HS-27A (cell line): ENCODE results near the gene TBC1D5.
"Not testable (repeated sequence)": the region's sequence is repeated elsewhere in the genome, so short reads cannot be mapped to it uniquely, and the experiment has no call there.

ENCODE experiments used
- DNase-seq: peaks from one replicate; pipeline ENCODE4 v3.0.0-alpha.2; 2012; ENCODE audit warnings: low read depth, missing footprints

The TBC1D5 gene

DNA sequence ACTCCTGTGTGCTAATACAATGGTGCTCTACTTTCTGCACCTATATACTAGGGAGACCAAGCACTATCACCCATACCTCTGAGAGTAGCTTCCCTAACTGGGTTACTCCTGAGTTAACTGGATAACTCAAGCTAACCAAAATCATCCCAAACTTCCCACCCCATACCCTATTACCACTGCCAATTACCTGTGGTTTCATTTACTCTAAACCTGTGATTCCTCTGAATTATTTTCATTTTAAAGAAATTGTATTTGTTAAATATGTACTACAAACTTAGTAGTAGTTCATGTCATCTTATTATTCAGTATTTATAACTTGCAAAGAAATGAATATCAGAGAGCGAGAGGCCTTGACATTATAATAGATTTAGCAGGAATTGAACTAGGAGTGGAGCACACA is 340.5 kb downstream of the TBC1D5 start:
- DNase-seq, result no peak

DNA sequence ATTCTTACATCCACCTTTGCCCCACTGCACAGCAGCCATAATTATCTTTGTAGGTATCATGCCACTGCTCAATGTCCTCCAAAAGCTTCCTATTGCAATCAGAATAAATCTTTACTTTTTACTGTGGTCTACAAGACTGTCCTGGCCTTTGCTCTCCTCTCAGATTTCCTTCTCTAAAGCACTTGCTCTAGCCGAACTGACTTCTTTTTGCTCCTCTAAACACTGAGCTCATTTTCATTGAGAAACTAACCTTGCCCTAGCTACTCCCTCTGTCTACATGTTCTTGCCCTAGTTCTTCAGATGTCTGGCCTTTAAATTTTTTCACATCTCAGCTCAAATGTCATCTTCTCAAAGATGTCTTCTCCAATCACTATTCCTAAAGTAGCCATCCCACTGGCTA is 342.8 kb downstream of the TBC1D5 start:
- DNase-seq, result no peak

DNA sequence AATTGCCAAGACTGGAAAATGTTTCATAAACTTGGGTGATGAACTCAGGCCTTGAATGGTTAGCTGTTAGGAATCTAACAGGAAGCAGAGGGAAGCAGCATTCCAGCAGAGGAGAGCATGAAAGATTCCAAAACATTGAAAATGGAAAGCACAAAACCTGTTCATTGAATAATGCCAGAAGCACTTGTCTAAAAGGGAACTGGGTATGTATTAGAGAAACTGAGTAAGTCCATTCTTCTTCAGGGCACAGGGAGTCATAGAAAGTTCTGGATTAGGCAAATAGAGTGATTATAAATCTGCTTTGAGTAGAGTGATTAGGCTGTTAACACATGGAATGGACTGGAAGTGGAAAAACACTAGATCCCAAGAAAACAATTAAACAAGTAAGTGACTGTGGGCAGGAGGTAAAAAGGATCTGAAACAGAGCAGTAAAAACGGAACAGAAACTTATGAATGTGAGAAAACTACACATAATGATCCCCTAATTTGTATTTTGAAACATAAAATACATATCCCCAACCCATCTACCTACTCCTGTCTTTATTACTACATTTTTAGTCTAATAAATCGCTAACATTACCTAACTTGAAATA is 343.4 kb downstream of the TBC1D5 start:
- no peak for DNase-seq

DNA sequence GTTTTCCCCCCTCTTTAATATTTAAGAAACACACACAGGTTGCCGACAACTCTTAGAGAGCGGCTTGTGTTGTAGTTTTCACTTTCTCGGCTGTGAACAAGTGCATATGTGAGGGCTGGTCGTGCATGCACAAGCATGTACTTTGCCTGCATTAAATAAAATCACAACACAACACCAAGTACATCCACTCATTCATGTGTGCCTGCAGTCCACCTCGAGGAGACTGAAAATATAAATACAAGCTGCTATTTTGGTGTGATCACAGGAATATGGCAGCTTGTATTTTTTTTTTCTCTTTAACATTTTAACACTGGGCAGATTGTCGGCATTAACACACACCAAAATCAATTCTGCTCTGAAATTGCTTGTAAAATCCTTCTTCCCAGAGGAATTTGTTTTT is 346.4 kb downstream of the TBC1D5 start:
- DNase-seq, result no peak

DNA sequence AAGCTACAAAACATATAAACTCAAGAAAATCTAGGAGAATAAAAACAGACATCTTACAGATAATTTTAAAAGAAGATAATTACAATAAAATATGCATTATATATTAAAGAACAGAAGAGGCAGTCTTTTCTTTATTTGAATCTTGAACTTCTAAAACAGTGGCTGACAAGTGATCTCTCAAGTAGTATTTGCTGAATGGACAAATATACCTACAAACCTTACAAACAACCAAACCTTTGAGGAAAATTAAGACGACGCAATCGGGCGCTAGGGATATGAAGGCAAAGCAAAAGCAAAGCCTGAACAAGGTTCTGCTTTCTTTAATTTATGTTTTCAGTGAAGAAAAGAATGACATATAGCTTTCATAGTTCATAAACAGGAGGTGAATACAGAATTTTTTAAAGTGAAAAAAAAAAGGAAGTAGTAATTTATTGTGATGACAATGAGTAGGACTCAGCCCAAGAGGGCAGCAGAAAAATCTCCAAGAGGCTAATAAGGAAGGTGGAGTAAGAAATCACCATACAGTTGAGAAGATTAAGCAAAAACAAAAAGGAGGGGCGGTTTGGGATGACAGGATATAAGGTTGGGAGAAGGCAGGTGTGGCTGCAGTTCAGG is 347.8 kb downstream of the TBC1D5 start:
- no peak for DNase-seq

DNA sequence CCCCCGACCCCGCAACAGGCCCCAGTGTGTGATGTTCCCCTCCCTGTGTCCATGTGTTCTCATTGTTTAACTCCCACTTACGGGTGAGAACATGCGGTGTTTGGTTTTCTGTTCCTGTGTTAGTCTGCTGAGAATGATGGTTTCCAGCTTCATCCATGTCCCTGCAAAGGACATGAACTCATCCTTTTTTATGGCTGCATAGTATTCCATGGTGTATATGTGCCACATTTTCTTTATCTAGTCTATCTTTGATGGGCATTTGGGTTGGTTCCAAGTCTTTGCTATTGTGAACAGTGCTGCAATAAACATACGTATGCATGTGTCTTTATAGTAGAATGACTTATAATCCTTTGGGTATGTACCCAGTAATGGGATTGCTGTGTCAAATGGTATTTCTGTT is 349.9 kb downstream of the TBC1D5 start:
- DNase-seq, result not testable (repeated sequence)

DNA sequence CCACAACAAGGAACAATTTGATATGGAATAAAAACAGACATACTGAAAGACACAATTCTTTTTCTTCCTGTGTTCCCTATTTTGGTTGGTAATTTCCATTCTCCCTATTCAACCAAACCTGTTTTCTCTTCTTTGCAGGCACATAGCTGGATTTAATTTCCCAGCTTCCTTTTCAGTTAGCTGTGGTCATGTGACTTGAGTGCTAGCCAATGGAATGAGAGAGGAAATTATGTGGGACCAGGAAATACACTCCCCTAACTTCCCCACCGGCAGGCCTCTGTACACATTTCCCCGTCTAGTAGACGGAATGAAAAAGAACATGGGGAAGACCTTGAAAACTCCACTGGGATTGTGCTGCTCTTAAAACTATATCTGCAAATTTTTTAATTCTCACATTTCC is 351.6 kb downstream of the TBC1D5 start:
- DNase-seq, result no peak

DNA sequence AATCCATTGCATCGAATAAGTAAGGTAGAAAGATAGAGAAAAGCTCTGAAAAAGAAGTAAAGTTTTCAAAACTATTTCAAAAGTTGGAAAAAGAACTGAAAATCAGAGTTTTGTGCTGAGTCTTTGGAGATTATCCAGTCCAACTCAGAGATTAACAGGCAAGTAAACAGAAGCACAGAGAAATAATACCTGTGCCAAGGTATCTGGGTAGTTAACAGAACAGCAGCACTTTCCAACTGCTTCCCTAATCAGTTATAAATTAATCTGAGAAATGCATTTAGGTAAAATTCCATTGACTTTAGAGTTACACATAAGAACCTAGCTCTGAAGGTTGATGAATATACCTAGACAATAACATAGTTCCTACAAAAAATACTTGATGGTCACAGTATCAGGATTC is 355.3 kb downstream of the TBC1D5 start:
- no peak for DNase-seq

DNA sequence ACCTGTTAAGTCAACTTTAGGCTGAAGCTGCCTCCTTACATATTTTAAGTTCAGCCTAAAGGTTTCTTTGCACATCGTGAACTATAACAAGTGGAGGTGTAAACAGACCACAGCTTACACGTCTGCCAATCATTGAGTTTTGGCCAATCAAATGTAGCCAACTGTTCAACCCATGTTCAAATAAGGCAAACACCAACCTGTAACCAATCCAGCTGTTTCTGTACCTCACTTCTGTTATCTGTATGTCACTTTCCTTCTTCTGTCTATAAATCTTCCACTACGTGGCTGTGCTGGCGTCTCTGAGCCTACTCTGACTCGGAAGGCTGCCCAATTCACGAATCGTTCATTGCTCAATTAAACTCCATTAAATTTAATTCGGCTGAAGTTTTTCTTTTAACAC is 356.0 kb downstream of the TBC1D5 start:
- no peak for DNase-seq

DNA sequence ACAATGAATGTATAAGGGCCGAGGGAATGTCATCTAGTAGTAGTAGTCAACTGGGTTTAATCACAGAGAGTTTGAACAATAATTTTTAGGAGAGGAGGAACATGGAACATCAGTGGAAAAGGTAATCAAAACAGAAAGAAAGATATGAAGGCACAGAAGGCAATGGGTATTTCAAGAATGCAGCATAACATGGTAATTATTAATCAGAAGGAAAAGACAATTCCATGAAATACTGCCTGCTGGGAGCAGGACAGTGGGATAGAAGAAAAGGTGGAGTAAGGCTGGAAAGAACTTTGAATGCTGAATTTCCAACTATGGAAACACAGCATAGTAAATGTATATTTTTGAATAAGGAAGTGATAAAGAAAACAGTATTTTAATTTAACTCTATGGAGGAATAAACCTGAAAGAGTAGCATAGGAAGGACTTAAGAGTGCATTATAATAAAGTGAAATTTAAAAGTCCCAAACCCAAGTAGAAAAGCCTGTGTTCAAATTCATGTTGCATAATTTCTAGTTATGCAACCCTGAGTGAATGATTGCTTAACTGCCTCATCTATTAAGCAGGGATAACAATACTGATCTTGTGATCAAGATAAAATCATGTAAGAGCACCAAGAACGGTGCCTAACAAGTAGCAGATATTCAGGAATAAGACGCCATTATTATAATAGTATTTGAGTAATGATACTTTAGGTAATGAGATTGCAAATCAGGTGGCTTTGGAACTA is 357.7 kb downstream of the TBC1D5 start:
- DNase-seq, result no peak

DNA sequence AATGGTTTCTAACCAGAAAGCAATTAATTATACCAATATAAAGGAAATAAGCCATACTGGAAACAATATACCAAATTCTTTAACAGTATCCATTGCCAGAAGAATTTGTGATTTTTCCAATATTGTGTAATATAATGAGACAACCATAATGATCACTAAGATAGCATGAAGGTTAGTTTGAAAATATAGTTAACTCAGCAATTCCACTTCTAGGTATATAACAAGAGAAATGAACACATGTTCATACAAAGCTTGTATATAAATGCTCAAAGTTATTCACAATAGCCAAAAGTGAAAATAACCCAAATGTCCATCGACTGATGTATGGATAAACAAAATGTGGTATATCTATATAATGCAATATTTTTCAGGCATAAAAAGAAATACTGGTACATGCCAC is 369.1 kb downstream of the TBC1D5 start:
- no peak for DNase-seq

DNA sequence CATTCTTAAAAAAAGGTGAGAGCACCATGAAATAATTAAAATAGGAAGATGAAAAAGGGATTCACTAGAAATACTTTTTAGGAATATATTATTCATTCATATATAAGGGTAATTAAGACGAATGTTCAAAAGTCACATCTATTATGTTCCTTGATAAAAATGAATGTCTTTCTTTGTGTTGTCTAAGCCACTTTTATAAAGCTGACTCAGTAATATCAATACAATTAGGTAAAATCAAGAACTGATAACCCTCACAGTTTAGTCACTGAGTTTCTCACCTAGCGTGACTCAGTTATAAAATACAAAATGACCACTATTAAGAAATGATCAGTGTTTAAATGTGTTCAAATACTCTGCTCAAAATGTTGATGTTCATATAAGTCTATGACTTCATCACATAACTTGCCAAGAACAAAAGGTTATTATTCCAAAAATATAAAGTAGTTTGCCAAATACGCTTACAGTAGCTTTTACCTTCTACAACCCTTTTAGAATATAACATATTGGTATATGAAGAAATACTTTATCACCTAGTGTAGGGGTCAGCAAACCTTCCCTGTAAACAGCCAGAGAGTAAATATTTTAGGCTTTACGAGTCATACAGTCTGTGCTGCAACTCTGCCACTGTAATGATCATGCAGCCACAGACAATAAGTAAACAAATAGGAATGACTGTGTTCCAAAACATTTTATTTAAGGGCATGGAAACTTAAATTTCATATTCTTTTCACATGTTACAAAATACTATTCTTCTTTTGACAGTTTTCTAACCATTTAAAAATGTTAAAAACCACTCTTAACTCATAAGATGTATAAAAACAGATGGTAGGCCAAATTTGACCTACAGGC is 369.8 kb downstream of the TBC1D5 start:
- DNase-seq, result no peak

DNA sequence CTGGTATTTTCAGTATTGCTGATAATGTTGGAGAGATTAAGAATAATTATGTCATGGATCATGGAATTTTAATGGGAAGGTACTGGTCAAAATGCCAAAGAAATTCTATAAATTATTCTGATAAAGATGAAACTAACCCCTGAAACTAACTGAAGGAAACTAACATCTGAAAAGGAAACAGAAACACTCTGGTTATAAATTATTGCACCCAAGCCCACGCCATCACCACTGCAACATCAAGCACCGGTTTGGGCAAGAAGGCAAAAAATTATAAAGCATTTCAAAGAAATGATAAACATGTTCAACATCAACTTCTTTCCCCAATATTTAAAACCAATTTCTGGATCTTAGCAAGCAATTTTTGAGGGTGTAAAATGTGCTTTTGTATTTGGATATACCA is 372.5 kb downstream of the TBC1D5 start:
- DNase-seq, result no peak

DNA sequence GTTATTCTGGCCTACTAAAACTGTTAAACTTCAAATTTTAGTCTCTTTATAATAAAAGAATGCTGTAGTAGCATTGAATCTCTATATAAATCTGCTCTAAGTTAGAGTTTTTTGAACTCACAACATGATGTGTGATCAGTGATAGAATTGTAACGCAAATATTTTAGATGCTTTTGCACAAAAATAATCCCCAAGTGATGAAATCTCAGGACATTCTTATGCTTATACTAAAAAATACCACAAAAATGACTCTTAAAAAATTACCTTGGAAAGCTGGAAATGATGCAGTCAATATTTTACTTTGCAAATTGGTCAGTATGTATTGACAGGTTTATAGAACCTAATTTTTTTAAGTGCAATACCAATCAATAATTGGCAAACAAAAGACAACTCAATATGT is 375.3 kb downstream of the TBC1D5 start:
- no peak for DNase-seq

DNA sequence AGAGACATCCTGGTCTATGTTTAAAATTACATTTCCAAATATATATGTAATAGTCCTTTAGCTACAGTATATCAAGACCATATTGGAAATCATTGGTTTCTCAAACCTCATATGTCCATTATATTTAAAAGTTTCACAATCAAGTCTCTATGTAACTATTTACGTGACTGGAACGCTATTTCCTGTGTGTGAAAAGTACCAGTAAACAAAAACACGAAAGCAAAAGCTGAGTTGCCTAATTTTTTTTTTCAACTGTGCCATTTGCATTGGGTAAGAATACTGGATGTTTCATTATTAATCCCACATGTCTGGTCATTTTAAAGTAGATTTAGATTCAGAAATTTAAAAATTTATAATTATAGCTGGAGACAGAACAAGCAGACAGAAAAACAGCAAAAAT is 381.4 kb downstream of the TBC1D5 start:
- DNase-seq, result no peak

DNA sequence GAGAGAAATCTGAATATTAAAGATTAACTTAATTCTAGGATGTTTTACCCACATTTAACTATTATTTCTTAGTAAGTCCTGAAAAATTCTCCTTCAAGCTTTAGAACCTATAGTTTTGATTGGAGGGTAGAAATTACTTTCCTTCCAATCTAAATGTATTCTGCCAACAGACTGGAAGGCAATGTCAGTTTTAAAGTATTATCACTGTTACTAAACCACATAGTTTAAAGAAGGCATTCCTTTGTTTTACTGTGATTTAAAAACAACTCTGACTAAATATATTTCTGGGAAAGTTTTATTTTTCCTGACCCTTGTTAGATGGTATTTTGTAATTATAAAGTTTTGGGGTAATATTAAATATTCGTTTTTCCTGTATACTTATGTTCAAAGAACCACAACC is 382.5 kb downstream of the TBC1D5 start:
- no peak for DNase-seq

DNA sequence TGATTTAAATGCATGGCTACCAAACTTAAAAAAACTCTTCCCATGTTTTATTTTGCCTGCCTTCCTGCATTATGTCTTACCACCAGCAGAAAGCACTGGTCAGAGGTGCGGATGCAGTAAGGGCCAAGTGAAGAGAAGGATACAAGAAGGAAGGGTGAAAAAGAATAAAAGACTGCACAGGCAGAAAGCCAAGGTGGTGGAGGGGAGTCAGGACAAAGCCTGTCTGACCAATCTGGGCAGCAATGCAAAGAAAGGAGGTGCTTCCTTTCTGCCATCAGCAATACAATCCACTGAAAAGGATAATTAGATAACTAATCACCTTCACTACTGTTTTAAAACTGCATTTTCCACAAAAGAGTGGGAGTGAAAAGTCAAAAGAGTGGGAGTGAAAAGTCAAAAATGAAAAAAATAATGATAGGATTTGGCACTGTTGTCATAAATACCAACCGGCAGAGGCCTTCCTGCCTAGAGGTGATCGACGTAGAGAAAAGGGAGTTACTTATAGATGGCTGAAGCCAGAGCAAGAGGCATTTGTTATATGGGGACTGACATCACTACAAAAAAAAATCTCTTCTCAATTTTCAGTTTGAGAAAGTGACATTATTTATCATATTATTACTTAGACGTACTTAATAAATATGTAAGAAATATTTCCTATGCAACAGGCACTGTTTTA is 385.3 kb downstream of the TBC1D5 start:
- DNase-seq, result no peak

DNA sequence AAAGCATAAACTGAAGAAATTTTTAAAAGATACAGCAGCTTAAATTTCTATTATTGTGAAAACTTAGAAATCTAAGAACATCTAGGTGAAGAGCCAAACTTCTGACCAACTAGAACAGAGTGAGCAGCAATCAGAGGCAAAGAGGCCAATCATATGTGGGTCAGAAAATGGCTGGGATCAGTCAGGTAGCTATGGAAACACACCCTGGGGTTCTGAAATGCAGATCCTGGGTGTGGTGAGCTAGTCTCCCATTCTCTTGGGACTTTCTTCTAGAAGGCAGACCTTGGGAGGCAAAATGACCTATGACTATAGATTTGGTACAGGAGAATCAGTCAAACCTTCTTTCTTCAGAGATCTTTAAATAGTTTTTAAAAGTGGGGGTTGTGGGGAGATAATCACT is 385.8 kb downstream of the TBC1D5 start:
- no peak for DNase-seq

DNA sequence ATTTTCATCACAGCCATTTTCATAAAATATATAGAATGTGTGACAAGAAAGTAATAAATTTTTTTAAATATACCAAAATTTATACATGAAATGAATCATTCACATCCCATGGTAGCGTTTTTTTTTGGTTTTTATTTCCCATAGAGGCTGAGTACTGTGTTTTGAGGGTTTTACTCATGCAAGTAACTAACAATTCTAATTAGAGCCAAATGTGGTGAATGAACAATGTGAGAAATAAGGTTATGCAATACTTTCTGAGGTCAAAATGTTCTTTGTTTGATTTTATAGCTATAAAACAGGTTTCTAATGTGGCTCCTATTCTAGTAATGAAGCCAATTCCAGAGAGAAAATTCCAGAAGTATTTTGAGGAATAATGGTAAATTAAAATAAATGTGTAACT is 386.8 kb downstream of the TBC1D5 start:
- no peak for DNase-seq

DNA sequence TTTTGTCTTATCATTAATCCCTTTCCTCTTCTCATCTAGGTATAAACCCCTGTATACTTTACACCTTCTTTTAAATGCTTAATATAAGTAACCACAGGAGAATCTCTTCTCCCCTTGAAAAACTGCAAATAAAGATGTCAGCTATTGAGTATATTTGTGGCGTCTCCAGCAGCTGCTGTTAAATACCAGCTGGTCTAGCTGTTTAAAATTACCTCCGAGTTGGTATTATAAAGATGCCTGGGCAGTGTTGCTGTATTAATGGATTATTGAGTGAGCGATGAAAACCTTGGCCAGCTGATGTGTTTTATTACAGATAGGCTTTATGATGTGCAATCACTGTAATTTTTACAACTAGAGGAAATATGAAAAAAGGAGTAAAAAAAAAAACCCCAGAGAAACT is 388.1 kb downstream of the TBC1D5 start:
- DNase-seq, result no peak

DNA sequence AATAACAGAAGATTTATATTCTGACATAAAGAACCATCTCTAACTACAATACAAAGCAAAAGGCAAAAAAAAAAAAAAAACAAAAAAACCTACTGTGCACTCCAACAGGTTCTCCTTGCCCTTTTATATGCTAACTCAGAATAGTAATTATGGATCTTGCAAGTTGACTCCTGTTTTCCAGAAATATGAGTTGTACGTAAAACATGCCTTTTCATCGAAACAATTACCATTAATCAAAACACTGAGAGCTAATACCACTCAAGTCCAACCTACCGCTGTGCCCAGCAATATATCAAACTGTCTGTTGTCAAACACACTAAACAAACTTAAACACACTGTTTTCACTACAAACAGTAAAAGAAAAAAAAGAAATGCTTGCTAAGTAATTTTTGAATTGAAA is 389.8 kb downstream of the TBC1D5 start:
- no peak for DNase-seq

DNA sequence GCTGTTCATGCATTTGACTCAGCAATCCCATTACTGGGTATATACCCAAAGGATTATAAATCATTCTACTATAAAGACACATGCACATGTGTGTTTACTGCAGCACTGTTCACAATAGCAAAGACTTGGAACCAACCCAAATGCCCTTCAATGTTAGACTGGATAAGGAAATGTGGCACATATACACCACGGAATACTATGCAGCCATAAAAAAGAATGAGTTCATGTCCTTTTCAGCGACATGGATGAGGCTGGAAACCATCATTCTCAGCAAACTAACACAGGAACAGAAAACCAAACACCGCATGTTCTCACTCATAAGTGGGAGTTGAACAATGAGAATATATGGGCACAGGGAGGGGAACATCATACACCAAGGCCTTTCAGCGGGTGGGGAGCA is 391.2 kb downstream of the TBC1D5 start:
- DNase-seq, result not testable (repeated sequence)
